ENCODE results near the gene MSL1.

Gene MSL1

GRCh38 chr17:40091691-40092397, 29.9 kb upstream of the MSL1 start:
- DNase-seq = no peak

DNA sequence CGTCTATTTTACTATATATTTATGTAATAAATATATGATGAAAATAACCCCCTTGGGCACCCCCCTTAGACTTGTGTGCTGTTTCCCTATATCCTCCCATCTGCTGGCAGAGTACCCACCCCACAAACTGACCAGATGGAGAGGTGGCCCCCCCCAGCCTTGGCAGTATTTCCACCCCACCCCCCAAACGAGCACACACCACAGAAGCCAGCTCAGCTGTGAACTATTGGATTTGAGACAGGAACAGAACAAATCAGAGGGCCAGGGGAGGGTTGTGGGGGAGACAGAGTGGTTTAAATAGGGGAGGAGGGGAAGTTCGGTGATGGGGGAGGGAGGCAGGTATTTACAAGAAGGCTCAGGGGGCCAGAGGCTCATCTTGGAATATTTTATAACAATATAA, 29.2 kb upstream of the MSL1 start:
- DNase-seq = no peak

- DNase-seq = no peak
Measured at GRCh38 chr17:40093005-40093579, 28.7 kb upstream of the MSL1 start.

GRCh38 chr17:40093580-40094201, 28.1 kb upstream of the MSL1 start:
- DNase-seq = no peak

DNA sequence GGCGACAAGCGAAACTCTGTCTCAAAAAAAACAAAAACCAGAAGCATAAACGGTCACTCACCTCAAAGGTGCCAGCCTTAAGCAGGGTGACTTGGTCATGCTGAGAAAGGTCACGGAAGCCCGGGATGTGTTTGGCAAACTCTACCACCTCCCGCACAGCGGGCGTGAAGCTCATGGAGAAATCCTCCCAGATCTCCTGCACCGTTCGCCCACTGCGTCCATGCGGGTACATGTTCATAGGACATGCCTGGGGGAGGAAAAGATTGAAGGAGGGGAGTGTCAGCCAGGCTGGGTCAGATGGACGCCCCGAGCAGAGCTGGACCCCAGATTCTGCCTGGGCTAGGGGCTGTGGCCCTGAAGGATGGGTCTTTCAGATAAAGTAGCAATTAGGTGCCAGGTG, 26.9 kb upstream of the MSL1 start:
- DNase-seq = no peak

- DNase-seq = no peak
Measured at GRCh38 chr17:40095351-40095943, 26.3 kb upstream of the MSL1 start.

GRCh38 chr17:40095944-40096791, 25.6 kb upstream of the MSL1 start:
- DNase-seq = peak; percentile 43 to 55

DNA sequence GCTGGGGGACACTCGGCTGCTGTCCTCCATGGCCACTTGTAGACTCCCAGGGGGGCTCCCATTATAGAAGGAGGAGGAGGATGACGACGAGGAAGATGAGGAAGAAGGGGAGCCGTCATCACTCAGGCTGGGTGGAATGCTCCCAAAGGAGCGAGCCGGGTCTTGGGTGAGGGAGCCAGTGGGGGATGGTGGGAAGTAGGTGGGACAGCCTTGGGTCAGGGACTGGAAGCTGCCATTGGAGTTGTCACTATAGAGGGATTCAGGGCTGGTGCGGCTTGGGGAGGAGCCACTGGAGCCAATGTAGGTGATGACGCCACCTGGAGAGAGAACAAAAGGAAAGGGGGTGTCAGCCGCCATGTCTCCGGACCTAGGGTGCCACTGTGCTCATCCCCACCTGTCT, 24.7 kb upstream of the MSL1 start:
- DNase-seq = no peak

DNA sequence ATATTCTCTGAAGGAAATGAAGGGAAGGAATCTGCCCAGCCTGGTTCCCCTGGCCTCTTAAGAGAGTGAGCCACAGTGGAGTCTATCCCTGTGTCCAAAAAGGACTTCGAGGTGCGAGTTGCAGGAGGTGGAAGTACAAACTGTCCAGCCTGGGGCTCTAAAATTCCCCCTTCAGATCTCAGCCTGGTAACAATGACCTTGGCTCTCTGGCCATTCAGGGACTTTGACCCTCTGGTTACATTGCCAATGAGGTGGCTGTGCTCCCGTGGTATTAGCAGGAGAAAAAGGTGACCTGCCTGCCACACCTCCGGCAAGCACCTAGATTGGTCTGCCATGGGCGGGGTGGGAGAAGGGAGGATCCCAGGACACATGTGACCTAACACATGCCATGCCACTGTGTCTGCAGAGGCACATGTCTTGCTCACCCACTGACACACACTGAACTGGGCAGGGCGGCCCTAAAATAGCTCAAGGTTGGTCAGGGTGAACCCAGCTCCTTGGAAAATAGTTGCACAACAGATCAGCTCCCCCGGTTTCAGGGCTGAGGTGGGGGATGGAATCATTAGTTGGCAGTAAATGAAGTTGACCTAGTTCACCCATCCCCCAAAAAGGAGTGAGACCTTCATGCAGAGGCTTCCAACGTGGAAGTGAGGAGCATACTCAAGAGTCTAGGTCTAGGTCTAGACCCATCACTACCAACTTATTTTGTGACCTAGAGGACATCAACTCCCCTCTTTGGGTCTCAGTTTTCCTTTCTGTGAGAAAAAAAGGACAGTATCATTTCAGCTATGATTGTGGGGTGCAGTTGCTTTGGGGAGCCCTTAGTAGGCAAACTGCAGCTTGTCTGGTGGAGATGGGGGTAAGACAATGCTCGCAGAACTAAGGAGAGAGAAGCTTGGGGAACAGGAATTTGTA, 23.6 kb upstream of the MSL1 start:
- DNase-seq = no peak

DNA sequence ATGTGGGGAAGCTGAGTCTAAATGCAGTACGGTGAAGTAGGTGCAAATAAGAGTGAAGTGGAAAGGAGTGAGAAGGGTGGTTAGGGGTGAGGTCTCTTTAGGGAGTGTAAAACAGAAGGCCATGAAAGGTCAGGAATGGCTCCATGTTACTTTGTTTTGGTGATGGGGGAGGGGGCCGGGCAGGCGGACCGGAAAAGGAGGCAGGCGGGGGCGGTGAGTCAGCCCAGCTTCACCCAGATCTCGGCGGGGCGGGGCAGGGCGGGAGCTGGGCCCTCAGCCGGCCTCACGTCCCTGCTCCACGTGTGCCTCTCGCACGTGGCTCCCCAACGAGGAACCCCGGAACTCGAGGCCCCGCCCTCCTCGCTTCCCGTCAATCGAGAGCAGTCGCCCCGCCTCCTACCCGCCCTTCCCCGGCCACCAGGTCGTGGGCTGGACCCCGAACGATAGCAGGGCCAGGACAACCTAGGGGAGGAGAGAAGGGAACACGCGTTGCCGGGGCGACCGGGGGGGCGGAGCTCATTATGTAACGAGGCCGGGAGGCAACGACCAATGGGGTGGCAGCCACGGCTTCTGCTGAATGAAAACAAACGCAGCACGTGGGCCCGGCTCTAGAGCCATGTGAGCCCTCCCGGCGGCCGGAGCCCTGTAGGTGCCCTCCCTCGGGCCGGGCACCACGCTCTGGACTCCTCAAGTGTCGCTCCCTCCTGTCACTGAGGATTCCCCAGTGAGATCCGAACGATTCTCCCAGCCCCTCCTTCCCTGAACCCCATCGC, 22.7 kb upstream of the MSL1 start:
- DNase-seq = peak; percentile 84 to 94

DNA sequence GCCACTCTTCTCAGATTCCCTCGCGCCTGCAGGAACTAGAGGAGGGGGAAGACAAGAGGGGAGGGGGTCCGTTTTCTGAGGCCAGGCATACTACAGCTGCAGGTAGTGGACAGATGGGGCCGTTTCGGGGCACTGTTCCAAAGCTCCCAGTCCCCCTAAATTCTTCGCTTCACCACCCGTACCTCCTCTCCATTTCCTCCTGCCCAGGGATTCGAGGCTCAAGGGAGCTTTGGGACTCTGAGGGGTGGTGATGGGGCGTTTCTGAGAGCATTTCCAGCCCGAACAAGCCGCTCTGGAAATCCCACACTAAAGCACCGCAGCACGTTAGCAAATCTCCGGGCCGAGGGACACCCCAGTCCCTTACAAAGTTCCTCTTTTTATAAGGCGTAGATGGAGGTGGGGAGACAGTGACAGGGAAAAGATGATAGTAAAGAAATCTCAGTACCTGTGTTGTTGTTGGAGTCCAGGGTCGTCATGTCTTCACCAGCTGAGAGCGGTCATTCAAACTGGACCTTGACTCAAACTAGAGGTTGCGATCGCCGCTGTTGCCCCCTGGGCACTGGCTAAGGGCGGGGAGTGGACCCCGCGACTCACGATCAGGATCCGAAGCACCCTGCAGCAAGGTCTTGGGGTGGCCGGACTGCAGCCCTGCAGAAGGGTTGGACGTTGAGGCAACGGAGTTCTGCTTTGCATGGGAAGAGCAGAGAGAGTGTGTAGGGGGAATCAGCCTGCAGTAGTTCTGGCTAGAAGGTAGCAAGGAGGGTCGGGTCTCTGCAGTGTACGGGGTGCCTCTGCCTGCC, 22.0 kb upstream of the MSL1 start:
- peak in 1 of 2 donors; percentile 11 for DNase-seq

GRCh38 chr17:40100419-40100668, 21.4 kb upstream of the MSL1 start, which contains the start of gene NR1D1:
Gene NR1D1, minus strand, starts transcription at chr17:40100589. Its CDS starts 495 bp downstream, at chr17:40100094.
- no peak for DNase-seq

DNA sequence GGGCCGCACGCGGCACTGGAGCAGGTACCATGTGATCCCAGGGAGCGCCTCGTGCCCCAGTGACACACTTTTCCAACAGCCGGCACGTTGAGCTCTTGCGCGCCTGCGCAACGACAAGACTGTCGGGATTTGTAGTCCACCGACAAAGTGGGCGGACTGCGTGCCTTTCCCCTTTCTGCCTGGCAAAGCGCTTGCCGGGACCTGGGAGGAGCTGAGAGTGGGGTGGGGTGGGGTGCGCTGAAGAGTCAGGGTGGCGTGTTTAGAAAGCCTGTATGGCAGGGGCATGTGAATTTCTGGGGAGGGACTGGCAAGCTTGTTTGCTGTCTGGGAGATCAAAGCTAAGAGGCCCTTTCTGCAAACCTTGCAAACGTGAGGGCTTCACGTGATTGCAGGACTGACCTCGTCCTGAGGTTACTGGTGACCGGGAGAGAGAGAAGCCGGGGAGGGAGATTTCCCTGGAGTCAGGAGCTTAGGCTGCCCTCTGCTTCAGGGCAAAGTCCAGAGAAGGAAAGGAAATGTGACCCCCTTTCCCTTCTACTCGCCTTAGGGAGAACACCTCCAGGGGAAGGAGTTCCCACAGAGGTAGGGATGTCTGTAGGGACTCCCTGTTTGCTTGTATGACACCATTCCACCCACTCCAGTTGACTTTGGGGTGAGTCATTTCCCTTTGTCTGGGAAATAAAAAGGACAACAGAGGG, 21.0 kb upstream of the MSL1 start:
- DNase-seq = peak; percentile 59 to 60

GRCh38 chr17:40101367-40102210, 20.2 kb upstream of the MSL1 start:
- no peak for DNase-seq

DNA sequence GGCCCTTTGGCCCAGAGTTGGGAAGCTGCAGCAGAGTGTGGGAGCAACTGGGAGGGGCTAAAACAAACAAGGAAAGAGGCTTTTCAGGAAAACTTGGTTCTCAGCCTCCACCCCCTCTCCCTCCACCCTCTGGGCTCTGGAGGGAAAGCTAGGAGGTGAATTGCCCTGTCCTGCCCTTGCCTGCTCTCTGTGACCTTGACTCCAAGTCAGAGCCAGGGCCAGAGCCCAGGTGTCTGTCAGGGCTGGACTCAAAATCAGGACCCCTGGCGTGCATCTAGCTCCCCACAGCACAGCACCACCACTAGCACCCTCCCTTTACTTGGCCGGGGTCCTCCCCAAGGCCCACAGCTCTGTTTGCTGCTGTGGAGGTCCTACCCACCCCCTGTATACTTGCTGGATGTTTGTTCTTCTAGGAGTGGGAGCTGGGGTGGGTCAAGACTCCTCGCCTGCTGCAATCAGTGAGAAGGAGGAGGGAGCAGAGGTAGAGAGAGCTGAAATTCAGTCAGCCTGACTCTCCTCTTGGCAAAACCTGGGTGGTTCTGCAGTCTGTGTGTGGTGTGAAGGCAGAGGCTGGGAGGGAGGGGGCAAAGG, 18.6 kb upstream of the MSL1 start:
- no peak for DNase-seq

GRCh38 chr17:40103688-40104087, 18.1 kb upstream of the MSL1 start:
- DNase-seq = peak in 1 of 2 donors; percentile 11

DNA sequence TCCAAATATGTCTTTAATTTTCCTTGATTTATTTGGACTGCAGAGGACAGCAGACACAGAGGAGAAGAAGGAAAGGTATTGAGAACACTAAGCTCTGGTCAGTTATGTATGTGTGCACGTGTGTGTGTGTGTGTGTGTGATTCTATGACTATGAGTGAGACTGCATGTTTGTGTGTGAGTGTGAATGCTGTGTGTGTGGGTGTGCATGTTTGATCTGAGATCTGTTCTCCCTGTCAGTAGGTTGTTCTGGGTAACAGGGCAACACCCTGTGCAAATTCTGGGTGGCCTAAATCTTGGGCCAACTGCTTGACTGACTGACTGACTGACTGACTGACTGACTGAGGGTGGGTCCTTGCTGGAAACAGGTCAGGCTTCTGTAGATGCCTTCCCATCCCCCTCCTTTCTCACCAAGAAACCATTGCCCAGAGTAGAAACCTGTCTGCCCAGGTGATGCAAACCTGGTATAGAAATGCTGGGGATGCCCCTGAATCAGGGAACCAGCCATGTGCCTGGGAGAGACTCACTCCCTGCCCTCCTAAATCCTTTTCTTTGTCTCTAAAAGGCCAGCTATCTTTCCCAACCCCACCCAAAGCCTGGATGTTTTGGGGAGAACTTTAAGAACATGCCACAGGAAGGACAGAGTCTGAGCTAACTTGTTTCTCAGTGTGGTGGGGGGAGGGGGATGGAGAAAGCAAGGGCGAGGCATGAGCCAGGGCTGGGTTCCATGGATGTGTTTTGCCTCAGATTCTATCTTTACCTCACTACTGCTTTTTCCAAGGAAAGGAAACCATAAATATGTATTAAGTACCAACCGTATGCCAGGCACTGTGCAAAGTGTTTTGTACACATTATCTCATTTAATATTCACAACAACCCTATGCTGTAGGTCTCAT, 16.9 kb upstream of the MSL1 start:
- DNase-seq = no peak

Data from bone marrow (tissue), 2 donors.